ENCODE data around the gene UGT1A7.
"Not testable (repeated sequence)": the region's sequence is repeated elsewhere in the genome, so short reads cannot be mapped to it uniquely, and the experiment has no call there.

GRCh38 chr2:233646033-233646432 lies 35.7 kb upstream of the UGT1A7 start:
- TF ChIP-seq EZH2 (IDR thresholded peaks at IDR 0.05; ENCODE audit: borderline replicate concordance, low read depth, low read length, severe bottlenecking); CTCF (IDR thresholded peaks at IDR 0.05; ENCODE audit: borderline replicate concordance, extremely low read depth, low read length, poor library complexity, severe bottlenecking): not testable (repeated sequence)

All from DND-41 (cell line).